Thyroid gland (tissue), 4 donors: ENCODE data around the gene TANC1.
"Not testable (repeated sequence)": the region's sequence is repeated elsewhere in the genome, so short reads cannot be mapped to it uniquely, and the experiment has no call there.

Experiments used
- CTCF ChIP-seq, 6 experiments: fragments of 200-600 bp in 3 of 6; fragments of 450-650 bp in 3 of 6; sonication (generic) in 3 of 6; IDR thresholded peaks; one replicate each; pipeline ENCODE4 v1.5.1; 2016 to 2019; ENCODE audit warnings: antibody characterized with exemption in 6 of 6, mild to moderate bottlenecking in 2 of 6, inconsistent platforms in 1 of 6, moderate library complexity in 1 of 6
- POLR2A ChIP-seq, 2 donors: fragments of 450-650 bp; IDR thresholded peaks; one replicate each; pipeline ENCODE4 v1.6.1; 2017; ENCODE audit warnings: antibody characterized with exemption in 2 of 2, mild to moderate bottlenecking in 2 of 2, moderate library complexity in 1 of 2

GRCh38 chr2:159041328-159041727 is 72.9 kb downstream of the TANC1 start:
- not testable (repeated sequence) for TF ChIP-seq CTCF, POLR2A (IDR thresholded peaks at IDR 0.05)
